Natural killer cell (primary cell): ENCODE results near the gene ZNF618. TPM values are rescaled to one million over a fixed set of nuclear protein-coding genes. Genes with fewer than 3 reads are reported as not detected.

Experiments used
- ATAC-seq, 3 donors: fragments of 150-1000 bp in 2 of 3; fragments of 200-7000 bp in 1 of 3; cut with Tn5 transposase; 1 replicate in 1 of 3; 2 replicates in 2 of 3; pipeline ENCODE4 v1.10.0; 2021; ENCODE audit warnings: mild to moderate bottlenecking in 2 of 3, moderate library complexity in 2 of 3
- DNase-seq, 2 donors: peaks; one replicate each; pipeline versions ENCODE4 v3.0.0 to v3.0.0-alpha.2; 2013 to 2021; ENCODE audit warnings: mixed read lengths in 1 of 2
- H3K27ac ChIP-seq: one replicate; pipeline ENCODE4 v1.5.1; 2013; ENCODE audit warnings: mild to moderate bottlenecking, low read length
- H3K27me3 ChIP-seq: one replicate; pipeline ENCODE4 v1.6.1; 2013; ENCODE audit warnings: low read length; ENCODE audit not compliant: control insufficient read depth, insufficient read depth
- H3K36me3 ChIP-seq: one replicate; pipeline ENCODE4 v1.6.1; 2013; ENCODE audit warnings: low read length; ENCODE audit not compliant: control insufficient read depth, insufficient read depth
- H3K4me1 ChIP-seq: one replicate; pipeline ENCODE4 v1.6.1; 2013; ENCODE audit warnings: low read length; ENCODE audit not compliant: control insufficient read depth, insufficient read depth
- H3K4me3 ChIP-seq: one replicate; pipeline ENCODE4 v1.5.1; 2013; ENCODE audit warnings: low read length
- H3K9me3 ChIP-seq: one replicate; pipeline ENCODE4 v1.6.1; 2013; ENCODE audit warnings: low read length; ENCODE audit not compliant: control insufficient read depth, insufficient read depth
- H3K27ac Mint-ChIP-seq, 2 donors: one replicate each; pipeline ENCODE4 v1.8.0; 2022; ENCODE audit warnings: mild to moderate bottlenecking in 2 of 2, mixed read lengths in 2 of 2, moderate library complexity in 1 of 2
- H3K27me3 Mint-ChIP-seq, 2 donors: one replicate each; pipeline ENCODE4 v1.8.0; 2022; ENCODE audit warnings: low read depth in 2 of 2, mixed read lengths in 2 of 2
- H3K36me3 Mint-ChIP-seq: one replicate; pipeline ENCODE4 v1.8.0; 2022; ENCODE audit warnings: mixed read lengths
- H3K4me1 Mint-ChIP-seq, 2 donors: one replicate each; pipeline ENCODE4 v1.8.0; 2022; ENCODE audit warnings: mixed read lengths in 2 of 2
- H3K4me3 Mint-ChIP-seq: one replicate; pipeline ENCODE4 v1.8.0; 2022; ENCODE audit warnings: mild to moderate bottlenecking, moderate library complexity, mixed read lengths
- H3K9me3 Mint-ChIP-seq, 2 donors: one replicate each; pipeline ENCODE4 v1.8.0; 2022; ENCODE audit warnings: mixed read lengths in 2 of 2
- CTCF ChIP-seq: fragments of 200-600 bp; IDR thresholded peaks from one replicate; pipeline ENCODE4 v1.8.0; 2022; ENCODE audit warnings: antibody characterized with exemption
- WGBS: methylation state at CpG from one replicate; pipeline ENCODE4 v1.1.7; 2013; ENCODE audit warnings: missing lambda C conversion rate; ENCODE audit not compliant: insufficient coverage; 5-methylcytosine and 5-hydroxymethylcytosine counted together
- intact Hi-C: fragments of 100-400 bp; cut with micrococcal nuclease; formaldehyde crosslinking; loops from one replicate; pipeline ENCODE4 v1.14.2; 2022
- total RNA-seq, 4 donors: library from RNA; stranded (reverse); fragments of 120-200 nt in 1 of 4; gene quantifications; one replicate each; pipeline versions ENCODE4 v1.2.3 to v1.2.4, GENCODE V29; 2013 to 2022

The ZNF618 gene
- total RNA-seq, 3 donors from 2014 or later (not counting 1 experiment from before 2014, with no cell fraction given), result 9.2 to 10.7 (median 10.0) TPM

GRCh38 chr9:113966394-113966793 is 90.3 kb downstream of the ZNF618 start:
- no peak overlapping the region for H3K27ac ChIP-seq
- DNase-seq, result no peak
- Mint-ChIP-seq H3K27me3 (no peaks in the 10 kb centered on the region), H3K4me3 (no peak overlapping the region), H3K9me3 (no peaks in the 10 kb centered on the region), H3K27ac (no peak overlapping the region), H3K4me1 (no peaks in the 10 kb centered on the region), H3K36me3 (no peaks in the 10 kb centered on the region)
- H3K27me3 ChIP-seq, result no peaks in the 10 kb centered on the region
- no peaks in the 10 kb centered on the region for H3K9me3 ChIP-seq
- intact Hi-C loops, result loop anchor here (10.0 kb wide), 1 partner anchor 282 kb away; no protein-coding TSS in a partner anchor
- no peaks in the 10 kb centered on the region for H3K36me3 ChIP-seq
- no peak for ATAC-seq
- WGBS, result 96% methylated on average over 5 of the region's 5 CpGs
- TF ChIP-seq CTCF, result no peak
- H3K4me3 ChIP-seq, result no peak overlapping the region
- H3K4me1 ChIP-seq, result no peaks in the 10 kb centered on the region

DNA sequence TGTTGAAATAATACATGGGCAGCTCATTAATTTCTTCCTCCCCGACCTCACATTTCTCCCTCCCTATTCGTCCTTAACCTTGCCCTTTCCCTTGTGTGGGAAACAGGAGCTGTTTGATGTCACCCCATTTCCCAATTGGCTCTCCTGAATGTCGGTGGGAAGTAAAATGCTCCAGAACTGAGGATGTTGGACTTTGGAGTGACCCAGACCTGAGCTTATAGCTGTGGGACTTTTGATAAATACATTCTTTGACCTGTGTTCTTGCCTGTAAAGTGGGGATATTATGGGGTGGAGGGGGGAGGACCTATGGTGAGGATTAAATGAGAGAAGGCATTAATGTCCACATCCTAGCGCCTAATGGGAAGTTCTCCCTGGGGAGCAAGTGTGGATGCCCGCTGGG is 91.3 kb downstream of the ZNF618 start:
- H3K27me3 Mint-ChIP-seq, result no peaks in the 10 kb centered on the region
- no peaks in the 10 kb centered on the region for H3K9me3 Mint-ChIP-seq
- H3K36me3 Mint-ChIP-seq, result no peaks in the 10 kb centered on the region
- WGBS, result 96% methylated on average over 5 of the region's 5 CpGs
- H3K4me3 Mint-ChIP-seq, result no peak overlapping the region
- no peak for TF ChIP-seq CTCF
- no peak for DNase-seq
- no peak overlapping the region for H3K27ac Mint-ChIP-seq
- no peaks in the 10 kb centered on the region for H3K4me1 Mint-ChIP-seq
- H3K9me3 ChIP-seq, result no peaks in the 10 kb centered on the region
- no peaks in the 10 kb centered on the region for H3K4me1 ChIP-seq
- no peak for ATAC-seq
- H3K27ac ChIP-seq, result no peak overlapping the region
- H3K4me3 ChIP-seq, result no peak overlapping the region
- intact Hi-C loops, result loop anchor here (10.0 kb wide), 1 partner anchor 283 kb away; no protein-coding TSS in a partner anchor
- H3K27me3 ChIP-seq, result no peaks in the 10 kb centered on the region
- H3K36me3 ChIP-seq, result no peaks in the 10 kb centered on the region

DNA sequence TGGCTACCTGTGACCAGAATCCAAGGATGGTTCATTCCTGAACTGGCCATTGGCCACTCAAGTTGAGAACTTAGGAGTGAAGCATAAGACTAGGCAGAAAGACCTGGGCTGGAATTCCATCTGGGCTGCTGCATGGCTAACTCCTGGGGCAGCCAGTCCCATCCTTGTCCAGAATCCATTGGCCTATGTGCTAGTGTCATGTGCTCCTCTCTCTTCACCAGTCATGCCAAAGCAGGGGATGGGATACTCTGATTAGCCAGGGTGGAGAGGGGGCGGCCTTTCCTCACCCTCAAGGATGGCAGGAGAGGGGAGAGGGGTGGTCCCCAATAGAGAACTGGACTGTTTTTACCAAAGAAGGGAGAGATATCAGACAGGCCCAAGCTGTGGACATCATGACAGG is 93.2 kb downstream of the ZNF618 start:
- 94% methylated on average over 1 of the region's 1 CpG for WGBS
- no peaks in the 10 kb centered on the region for H3K9me3 Mint-ChIP-seq
- no peak for ATAC-seq

More for the DNA sequence above, 93.2 kb downstream of the ZNF618 start:
- Histone ChIP-seq H3K27ac (no peak overlapping the region), H3K36me3 (no peaks in the 10 kb centered on the region), H3K9me3 (no peaks in the 10 kb centered on the region), H3K4me1 (no peaks in the 10 kb centered on the region), H3K27me3 (no peaks in the 10 kb centered on the region), H3K4me3 (no peak overlapping the region)
- TF ChIP-seq CTCF, result no peak
- Mint-ChIP-seq H3K27me3 (no peaks in the 10 kb centered on the region), H3K27ac (no peak overlapping the region), H3K36me3 (no peaks in the 10 kb centered on the region), H3K4me1 (no peaks in the 10 kb centered on the region), H3K4me3 (no peak overlapping the region)
- no peak for DNase-seq
- intact Hi-C loops, result loop anchor here (10.0 kb wide), 1 partner anchor 285 kb away; no protein-coding TSS in a partner anchor
